ENCODE data around the gene BPI.

GRCh38 chr20:38346741-38347140 lies 42.8 kb downstream of the BPI start:
- no peak for TF ChIP-seq CTCF (IDR thresholded peaks at IDR 0.05; ENCODE audit: insufficient read depth, low read length)
- TF ChIP-seq, protein P1, sequence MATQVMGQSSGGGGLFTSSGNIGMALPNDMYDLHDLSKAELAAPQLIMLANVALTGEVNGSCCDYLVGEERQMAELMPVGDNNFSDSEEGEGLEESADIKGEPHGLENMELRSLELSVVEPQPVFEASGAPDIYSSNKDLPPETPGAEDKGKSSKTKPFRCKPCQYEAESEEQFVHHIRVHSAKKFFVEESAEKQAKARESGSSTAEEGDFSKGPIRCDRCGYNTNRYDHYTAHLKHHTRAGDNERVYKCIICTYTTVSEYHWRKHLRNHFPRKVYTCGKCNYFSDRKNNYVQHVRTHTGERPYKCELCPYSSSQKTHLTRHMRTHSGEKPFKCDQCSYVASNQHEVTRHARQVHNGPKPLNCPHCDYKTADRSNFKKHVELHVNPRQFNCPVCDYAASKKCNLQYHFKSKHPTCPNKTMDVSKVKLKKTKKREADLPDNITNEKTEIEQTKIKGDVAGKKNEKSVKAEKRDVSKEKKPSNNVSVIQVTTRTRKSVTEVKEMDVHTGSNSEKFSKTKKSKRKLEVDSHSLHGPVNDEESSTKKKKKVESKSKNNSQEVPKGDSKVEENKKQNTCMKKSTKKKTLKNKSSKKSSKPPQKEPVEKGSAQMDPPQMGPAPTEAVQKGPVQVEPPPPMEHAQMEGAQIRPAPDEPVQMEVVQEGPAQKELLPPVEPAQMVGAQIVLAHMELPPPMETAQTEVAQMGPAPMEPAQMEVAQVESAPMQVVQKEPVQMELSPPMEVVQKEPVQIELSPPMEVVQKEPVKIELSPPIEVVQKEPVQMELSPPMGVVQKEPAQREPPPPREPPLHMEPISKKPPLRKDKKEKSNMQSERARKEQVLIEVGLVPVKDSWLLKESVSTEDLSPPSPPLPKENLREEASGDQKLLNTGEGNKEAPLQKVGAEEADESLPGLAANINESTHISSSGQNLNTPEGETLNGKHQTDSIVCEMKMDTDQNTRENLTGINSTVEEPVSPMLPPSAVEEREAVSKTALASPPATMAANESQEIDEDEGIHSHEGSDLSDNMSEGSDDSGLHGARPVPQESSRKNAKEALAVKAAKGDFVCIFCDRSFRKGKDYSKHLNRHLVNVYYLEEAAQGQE (IDR thresholded peaks at IDR 0.05; ENCODE audit: insufficient replicate concordance, low read depth) = no peak
- TF ChIP-seq GABPA (IDR thresholded peaks at IDR 0.05; ENCODE audit: low read depth) = no peak

All from HL-60 (cell line).